ENCODE results near the gene RANGAP1. TPM values are rescaled to one million over a fixed set of nuclear protein-coding genes. Genes with fewer than 3 reads are reported as not detected.

The RANGAP1 gene
- total RNA-seq, 4 donors from 2014 or later, result 42.0 to 78.7 (median 60.3) TPM

GRCh38 chr22:41231369-41231768, 54.6 kb downstream of the RANGAP1 start:
- peaks cover 0 to 3% (median 0%) of the 10 kb centered on the region in 4 donors for H3K4me1 ChIP-seq
- DNase-seq (ENCODE audit: low spot score in 2 of 2), result no peak
- H3K27me3 ChIP-seq, result no peaks in the 10 kb centered on the region
- WGBS, 2 donors, result 84 to 88% methylated on average over 7 of the region's 7 CpGs
- peaks cover 0 to 84% (median 15%) of the 10 kb centered on the region in 3 donors for H3K36me3 ChIP-seq
- H3K4me3 ChIP-seq, result no peak overlapping the region
- no peaks in the 10 kb centered on the region for H3K9me3 ChIP-seq
- H3K27ac ChIP-seq, result no peak overlapping the region
- TF ChIP-seq POLR2A (IDR thresholded peaks at IDR 0.05), result no peak

GRCh38 chr22:41230401-41230785, 55.6 kb downstream of the RANGAP1 start:
- Histone ChIP-seq H3K4me1 (no peaks in the 10 kb centered on the region), H3K4me3 (no peak overlapping the region), H3K36me3 (peaks cover 0 to 94% (median 23%) of the 10 kb centered on the region in 3 donors), H3K9me3 (no peaks in the 10 kb centered on the region), H3K27ac (no peak overlapping the region), H3K27me3 (no peaks in the 10 kb centered on the region)
- no peak for DNase-seq (ENCODE audit: low spot score in 2 of 2)
- TF ChIP-seq POLR2A (IDR thresholded peaks at IDR 0.05) (no peak), CTCF (IDR thresholded peaks at IDR 0.05) (no peak), EP300 (IDR thresholded peaks at IDR 0.05) (no peak)
- 80 to 87% methylated on average over 5 to 8 of the region's 9 CpGs for WGBS, 2 donors

- TF ChIP-seq EP300 (IDR thresholded peaks at IDR 0.05) (no peak), CTCF (IDR thresholded peaks at IDR 0.05) (no peak), POLR2A (IDR thresholded peaks at IDR 0.05) (no peak)
- WGBS, 2 donors, result 68 to 79% methylated on average over 17 of the region's 17 CpGs
- no peaks in the 10 kb centered on the region for H3K4me1 ChIP-seq
- peaks cover 0 to 94% (median 23%) of the 10 kb centered on the region in 3 donors for H3K36me3 ChIP-seq
- H3K27ac ChIP-seq, result no peak overlapping the region
- H3K27me3 ChIP-seq, result no peaks in the 10 kb centered on the region
- DNase-seq (ENCODE audit: low spot score in 2 of 2), result no peak
- H3K9me3 ChIP-seq, result no peaks in the 10 kb centered on the region
- H3K4me3 ChIP-seq, result no peak overlapping the region
Observed at GRCh38 chr22:41229730-41230400, 56.1 kb downstream of the RANGAP1 start.

- DNase-seq (ENCODE audit: low spot score in 2 of 2), result no peak
- Histone ChIP-seq H3K4me1 (no peaks in the 10 kb centered on the region), H3K9me3 (no peaks in the 10 kb centered on the region), H3K27me3 (no peaks in the 10 kb centered on the region), H3K4me3 (no peak overlapping the region), H3K36me3 (peaks cover 0 to 96% (median 28%) of the 10 kb centered on the region in 3 donors), H3K27ac (no peak overlapping the region)
- WGBS, 2 donors, result 81 to 90% methylated on average over 6 of the region's 6 CpGs
- TF ChIP-seq CTCF (IDR thresholded peaks at IDR 0.05), result no peak
- TF ChIP-seq POLR2A (IDR thresholded peaks at IDR 0.05), result no peak
- TF ChIP-seq EP300 (IDR thresholded peaks at IDR 0.05), result no peak
Observed at GRCh38 chr22:41229215-41229614, 56.8 kb downstream of the RANGAP1 start.

- DNase-seq (ENCODE audit: low spot score in 2 of 2), result peak in 1 of 2 donors; percentile 8
- no peaks in the 10 kb centered on the region for H3K9me3 ChIP-seq
- TF ChIP-seq CTCF (IDR thresholded peaks at IDR 0.05) (no peak), EP300 (IDR thresholded peaks at IDR 0.05) (no peak), POLR2A (IDR thresholded peaks at IDR 0.05) (no peak)
- H3K4me3 ChIP-seq, result no peak overlapping the region
- 87% methylated on average over 25 to 26 of the region's 26 CpGs for WGBS, 2 donors
- H3K27me3 ChIP-seq, result no peaks in the 10 kb centered on the region
- H3K36me3 ChIP-seq, result peaks cover 2 to 99% (median 29%) of the 10 kb centered on the region in 3 donors
- H3K4me1 ChIP-seq, result no peaks in the 10 kb centered on the region
- H3K27ac ChIP-seq, result no peak overlapping the region
Observed at GRCh38 chr22:41226723-41227655, 59.0 kb downstream of the RANGAP1 start.
